GM12878 (cell line): ENCODE measurements around the gene ALDH18A1. TPM values are rescaled to one million over a fixed set of nuclear protein-coding genes. Genes with fewer than 3 reads are reported as not detected.

Experiments used
- ATAC-seq: fragments of 200-7000 bp; cut with Tn5 transposase; 3 replicates; pipeline ENCODE4 v1.9.1; 2020; ENCODE audit warnings: mild to moderate bottlenecking, moderate library complexity
- BruUV-seq: library from RNA; stranded (reverse); fragments of 400-500 nt; replicated peaks from 2 replicates; lab custom pipeline; 2021; lab: Mats Ljungman, UMichigan
- CTCF ChIA-PET: fragments of 300-600 bp; sonication (Branson Sonifier 250); formaldehyde crosslinking; extraction: SDS; loops from one replicate; lab custom pipeline; 2021; ENCODE audit warnings: inconsistent platforms; lab: Yijun Ruan, JAX
- POLR2A ChIA-PET: fragments of 350-600 bp; formaldehyde crosslinking; extraction: SDS; loops from one replicate; lab custom pipeline; 2021; ENCODE audit warnings: inconsistent platforms; lab: Charles Lee
- RAD21 ChIA-PET: fragments of 300-600 bp; sonication (Branson Sonifier 250); formaldehyde crosslinking; loops from one replicate; lab custom pipeline; 2023; ENCODE audit warnings: antibody characterized with exemption; ENCODE audit not compliant: unreplicated experiment; lab: Charles Lee
- SMC1A ChIA-PET: fragments of 300-600 bp; sonication (Branson Sonifier 250); formaldehyde crosslinking; loops from one replicate; lab custom pipeline; 2023; ENCODE audit not compliant: unreplicated experiment, uncharacterized antibody; lab: Charles Lee
- DNase-seq: peaks from one replicate; pipeline ENCODE4 v3.0.0-alpha.2; 2011; ENCODE audit warnings: low read depth, low spot score
- FAIRE-seq: peaks from 3 replicates; lab custom pipeline; 2011; peaks lifted over from hg19 to GRCh38; lab: Jason Lieb, UNC
- H2AFZ ChIP-seq: 2 replicates; pipeline ENCODE4 v1.6.0; 2011; ENCODE audit warnings: low read depth, low read length, control low read depth; ENCODE audit not compliant: control insufficient read depth
- H3K27ac ChIP-seq: 2 replicates; pipeline ENCODE4 v1.5.1; 2011; ENCODE audit warnings: control low read depth; ENCODE audit not compliant: control insufficient read depth, insufficient read depth
- H3K27me3 ChIP-seq, 2 experiments: replicated peaks in 1 of 2; 2 replicates each; pipeline versions ENCODE4 v1.6.0 to v1.6.1; 2011; ENCODE audit warnings: low read length in 1 of 2; ENCODE audit not compliant: control insufficient read depth in 2 of 2, insufficient read depth in 2 of 2
- H3K36me3 ChIP-seq, 2 experiments: 2 replicates each; pipeline ENCODE4 v1.5.1; 2011; ENCODE audit warnings: low read length in 1 of 2; ENCODE audit not compliant: control insufficient read depth in 2 of 2, insufficient read depth in 2 of 2
- H3K4me1 ChIP-seq: 2 replicates; pipeline ENCODE4 v1.6.1; 2011; ENCODE audit warnings: mild to moderate bottlenecking, low read length, moderate library complexity, mixed read lengths; ENCODE audit not compliant: control insufficient read depth, insufficient read depth
- H3K4me2 ChIP-seq: 2 replicates; pipeline ENCODE4 v1.6.0; 2011; ENCODE audit warnings: control low read depth; ENCODE audit not compliant: control insufficient read depth, insufficient read depth
- H3K4me3 ChIP-seq: fragments of 200-600 bp; sonication (generic); 2 replicates; pipeline ENCODE4 v1.5.1; 2016
- H3K79me2 ChIP-seq: 2 replicates; pipeline ENCODE4 v1.6.0; 2011; ENCODE audit warnings: low read length; ENCODE audit not compliant: control insufficient read depth, insufficient read depth
- H3K9ac ChIP-seq: 2 replicates; pipeline ENCODE4 v1.8.0; 2011; ENCODE audit warnings: low read length, control low read depth, mixed read lengths; ENCODE audit not compliant: control insufficient read depth, insufficient read depth
- H3K9me3 ChIP-seq: replicated peaks from 3 replicates; pipeline ENCODE4 v1.5.1; 2011; ENCODE audit warnings: mild to moderate bottlenecking, low read length; ENCODE audit not compliant: control insufficient read depth, insufficient read depth
- H4K20me1 ChIP-seq: 2 replicates; pipeline ENCODE4 v1.6.0; 2011; ENCODE audit not compliant: control insufficient read depth, insufficient read depth
- BCL11A ChIP-seq: IDR thresholded peaks from 2 replicates; pipeline ENCODE4 v1.6.1; 2011; ENCODE audit warnings: low read depth, low read length
- CBX5 ChIP-seq: sonication (generic); IDR thresholded peaks from 2 replicates; pipeline ENCODE4 v1.6.1; 2016; ENCODE audit warnings: low read depth, moderate library complexity, mild to moderate bottlenecking, inconsistent platforms
- E4F1 ChIP-seq: fragments of 450-650 bp; IDR thresholded peaks from 2 replicates; pipeline ENCODE4 v1.6.1; 2018; ENCODE audit warnings: borderline replicate concordance, mild to moderate bottlenecking; ENCODE audit not compliant: partially characterized antibody
- HDGF ChIP-seq: fragments of 450-650 bp; IDR thresholded peaks from 2 replicates; pipeline ENCODE4 v1.6.1; 2016; ENCODE audit warnings: antibody characterized with exemption
- MAX ChIP-seq: IDR thresholded peaks from 2 replicates; pipeline ENCODE4 v1.6.1; 2012; ENCODE audit warnings: low read depth, low read length, improper control_type of control experiment
- NR2C1 ChIP-seq: fragments of 450-650 bp; IDR thresholded peaks from 2 replicates; pipeline ENCODE4 v1.6.1; 2017; ENCODE audit warnings: antibody characterized with exemption, mild to moderate bottlenecking, moderate library complexity
- PAX5 ChIP-seq: IDR thresholded peaks from 2 replicates; pipeline ENCODE4 v1.6.1; 2011; ENCODE audit warnings: low read depth, low read length, borderline replicate concordance
- PML ChIP-seq: IDR thresholded peaks from 2 replicates; pipeline ENCODE4 v1.6.1; 2012; ENCODE audit warnings: low read length, inconsistent platforms
- RAD51 ChIP-seq: fragments of 450-650 bp; IDR thresholded peaks from 2 replicates; pipeline ENCODE4 v1.6.1; 2016; ENCODE audit warnings: moderate library complexity, mild to moderate bottlenecking, inconsistent platforms
- SRF ChIP-seq, 2 experiments: IDR thresholded peaks; 2 replicates each; pipeline ENCODE4 v1.6.1; 2011; ENCODE audit warnings: low read depth in 2 of 2, low read length in 2 of 2, mild to moderate bottlenecking in 1 of 2, moderate library complexity in 1 of 2
- TARDBP ChIP-seq: IDR thresholded peaks from 2 replicates; pipeline ENCODE4 v1.6.1; 2016; ENCODE audit warnings: borderline replicate concordance
- TBL1XR1 ChIP-seq: IDR thresholded peaks from 2 replicates; pipeline ENCODE4 v1.6.1; 2012; ENCODE audit warnings: low read depth, low read length, improper control_type of control experiment
- TCF7 ChIP-seq: IDR thresholded peaks from 2 replicates; pipeline ENCODE4 v1.6.1; 2014; ENCODE audit warnings: antibody characterized with exemption, borderline replicate concordance
- ZNF592 ChIP-seq: fragments of 450-650 bp; IDR thresholded peaks from 2 replicates; pipeline ENCODE4 v1.6.1; 2017; ENCODE audit warnings: mild to moderate bottlenecking, moderate library complexity
- WGBS: methylation state at CpG from one replicate; pipeline ENCODE4 v1.1.6; 2016; ENCODE audit warnings: low lambda C conversion rate; ENCODE audit not compliant: insufficient replicate concordance, insufficient coverage; ENCODE audit errors: missing lambda C conversion rate; 5-methylcytosine and 5-hydroxymethylcytosine counted together
- in situ Hi-C: fragments of 300-500 bp; cut with MboI; formaldehyde crosslinking; loops from 9 replicates; pipeline ENCODE4 v1.14.3; 2018; ENCODE audit warnings: mixed read lengths
- intact Hi-C: fragments of 100-400 bp; cut with micrococcal nuclease; formaldehyde crosslinking; loops from one replicate; pipeline ENCODE4 v1.14.2; 2022; ENCODE audit not compliant: unreplicated experiment
- polyA plus RNA-seq, 11 experiments: library from polyadenylated mRNA; depleted of rRNA in 4 of 11; unstranded in 6 of 11; stranded (reverse) in 5 of 11; fragments of >200 nt; fragmentation: Nextera tagmentation in 4 of 11; fragmentation: Illumina TruSeq in 1 of 11; extraction: Ambion mirVana in 4 of 11; extraction: Trizol in 1 of 11; gene quantifications; 1 replicate in 1 of 11; 2 replicates in 10 of 11; pipeline versions ENCODE4 v1.2.1 to v1.2.3, GENCODE V29; 2011 to 2016; ENCODE audit warnings: inconsistent platforms in 2 of 11, missing spikeins in 2 of 11, low read depth in 1 of 11
- total RNA-seq, 4 experiments: library from RNA; depleted of rRNA in 3 of 4; stranded (reverse); fragments of >200 nt in 3 of 4; fragmentation: Illumina TruSeq in 1 of 4; extraction: Trizol in 1 of 4; gene quantifications; 2 replicates each; pipeline versions ENCODE4 v1.2.1 to v1.2.3, GENCODE V29; 2013 to 2021

The ALDH18A1 gene
- total and polyA plus RNA-seq, 10 of the 15 experiments (the other 5 are each of a cell fraction or from before 2014, with no cell fraction given), result 24.3 to 118 (median 99.3) TPM

GRCh38 chr10:95694665-95695064 lies 38.2 kb upstream of the ALDH18A1 start (continued):
- TF ChIP-seq TCF7 (no peak), TARDBP (no peak), HDGF (0 out of 2 replicates have a peak, but pooled peaks have one; percentile 27), TBL1XR1 (no peak), RAD51 (no peak), CBX5 (no peak)

- under 1% methylated on average over 52 of the region's 53 CpGs for WGBS
- Histone ChIP-seq H3K9me3 (peaks cover 6% of the 10 kb centered on the region; the same call in 2 of the 3 replicates), H3K4me2 (peak within 1 kb of the TSS; percentile 91), H4K20me1 (no peaks in the 10 kb centered on the region), H3K79me2 (peaks cover 25% of the 10 kb centered on the region), H3K9ac (peak within 1 kb of the TSS; percentile 79), H3K4me1 (peaks cover 13% of the 10 kb centered on the region), H3K27me3 (no peaks in the 10 kb centered on the region), H3K27ac (peak within 1 kb of the TSS; percentile 79), H3K4me3 (peak within 1 kb of the TSS; percentile 87), H3K36me3 (peaks cover 0 to 6% of the 10 kb centered on the region in 2 experiments; a peak in 2 of 4 replicates), H2AFZ (peak within 1 kb of the TSS; percentile 85)
- intact Hi-C loops (loop anchor here (1.0 to 10.0 kb wide), 8 partner anchors 64 to 350 kb away; partner anchors contain the start of gene CC2D2B), in situ Hi-C loops (loop anchor here (5.0 kb wide), 1 partner anchor 148 kb away; no protein-coding TSS in a partner anchor)
- peak; percentile 99 for FAIRE-seq
- peak; percentile 96 for ATAC-seq
- RAD21 ChIA-PET, result interaction anchor here (0.6 to 7.6 kb wide), 75 partner anchors 9 to 624 kb away, joined by 3 to 324 read pairs (median 4); partner anchors contain the start of genes ALDH18A1, ENTPD1 and ZNF518A
- POLR2A ChIA-PET, result interaction anchor here (0.6 to 5.4 kb wide), 20 partner anchors 15 to 577 kb away, joined by 3 to 72 read pairs (median 6); partner anchors contain the start of genes BLNK, CC2D2B and ENTPD1
- CTCF ChIA-PET, result interaction anchor here (0.7 to 6.8 kb wide), 91 partner anchors 8 to 646 kb away, joined by 3 to 337 read pairs (median 5); partner anchors contain the start of genes CC2D2B, CCNJ and ENTPD1
- DNase-seq, result peak; percentile 100
- BruUV-seq, result no TSS peak
- SMC1A ChIA-PET, result interaction anchor here (0.7 to 7.7 kb wide), 70 partner anchors 8 to 601 kb away, joined by 3 to 267 read pairs (median 4); partner anchors contain the start of genes CC2D2B and ENTPD1
- TF ChIP-seq SRF (IDR thresholded peaks at IDR 0.05; ENCODE audit: low read depth in 2 of 2, low read length in 2 of 2), result 0 out of 4 replicates have a peak, but pooled peaks of 1 of the 2 experiments have one; percentile 37
- no peak; the same call in 1 of the 2 replicates for TF ChIP-seq ZNF592
- no peak for TF ChIP-seq PAX5
- TF ChIP-seq NR2C1, result no peak
- no peak for TF ChIP-seq BCL11A
- TF ChIP-seq E4F1, result no peak
- 0 out of 2 replicates have a peak, but pooled peaks have one; percentile 26 for TF ChIP-seq PML
- peak; percentile 88 for TF ChIP-seq MAX
These were observed 37.4 kb upstream of the ALDH18A1 start, which contains the start of gene TCTN3 for GRCh38 chr10:95693668-95694534. Gene TCTN3 (minus strand): TSS chr10:95693927. CDS start chr10:95693899, 28 bp downstream.
